GM19025 (cell line): ENCODE results near the gene PRDX5.
"Not testable (repeated sequence)": the region's sequence is repeated elsewhere in the genome, so short reads cannot be mapped to it uniquely, and the experiment has no call there.

Source experiments
- ATAC-seq: cut with Tn5 transposase; IDR thresholded peaks from one replicate; pipeline ENCODE4 v1.9.1; 2021; ENCODE audit warnings: mild to moderate bottlenecking, low read depth, moderate library complexity; ENCODE audit not compliant: unreplicated experiment

Gene PRDX5

GRCh38 chr11:64305075-64305690 lies 12.7 kb upstream of the PRDX5 start, which contains the start of gene ESRRA:
Gene ESRRA, plus strand, starts transcription at chr11:64305524. Its CDS starts 1,656 bp downstream, at chr11:64307180.
- ATAC-seq: peak; percentile 62

- ATAC-seq: no peak
Observed at GRCh38 chr11:64305691-64306562, 12.0 kb upstream of the PRDX5 start.

- ATAC-seq: no peak
Observed at GRCh38 chr11:64306563-64306875, 11.4 kb upstream of the PRDX5 start.

- no peak for ATAC-seq
Observed at GRCh38 chr11:64306876-64307622, 10.9 kb upstream of the PRDX5 start.

GRCh38 chr11:64307795-64308194 lies 10.1 kb upstream of the PRDX5 start:
- ATAC-seq: not testable (repeated sequence)

- ATAC-seq: no peak
Observed at GRCh38 chr11:64312947-64313346, 5.0 kb upstream of the PRDX5 start.

- no peak for ATAC-seq
Observed at GRCh38 chr11:64313491-64314145, 4.3 kb upstream of the PRDX5 start.

- ATAC-seq: no peak
Observed at GRCh38 chr11:64314146-64314804, 3.6 kb upstream of the PRDX5 start.

- ATAC-seq: no peak
Observed at GRCh38 chr11:64314805-64315561, 2.9 kb upstream of the PRDX5 start.

- not testable (repeated sequence) for ATAC-seq
Observed at GRCh38 chr11:64315667-64316526, 2.0 kb upstream of the PRDX5 start.

GRCh38 chr11:64316672-64317324 lies 1.1 kb upstream of the PRDX5 start:
- ATAC-seq: no peak

GRCh38 chr11:64317325-64317960 lies 478 bp upstream of the PRDX5 start, which contains the start of gene TRMT112:
Gene TRMT112, minus strand, starts transcription at chr11:64317559. Its CDS starts 33 bp downstream, at chr11:64317526.
- peak; percentile 59 for ATAC-seq

- no peak for ATAC-seq
Observed at GRCh38 chr11:64318766-64319761, 1.1 kb downstream of the PRDX5 start.

GRCh38 chr11:64320556-64320955 lies 2.6 kb downstream of the PRDX5 start:
- no peak for ATAC-seq

GRCh38 chr11:64321026-64321425 lies 3.1 kb downstream of the PRDX5 start:
- no peak for ATAC-seq

GRCh38 chr11:64321533-64321932 lies 3.6 kb downstream of the PRDX5 start:
- ATAC-seq: no peak
